ENCODE data around the gene SCN10A.
A peak's percentile ranks its signal among the peaks of the same experiment; 100 is the strongest.

DNA sequence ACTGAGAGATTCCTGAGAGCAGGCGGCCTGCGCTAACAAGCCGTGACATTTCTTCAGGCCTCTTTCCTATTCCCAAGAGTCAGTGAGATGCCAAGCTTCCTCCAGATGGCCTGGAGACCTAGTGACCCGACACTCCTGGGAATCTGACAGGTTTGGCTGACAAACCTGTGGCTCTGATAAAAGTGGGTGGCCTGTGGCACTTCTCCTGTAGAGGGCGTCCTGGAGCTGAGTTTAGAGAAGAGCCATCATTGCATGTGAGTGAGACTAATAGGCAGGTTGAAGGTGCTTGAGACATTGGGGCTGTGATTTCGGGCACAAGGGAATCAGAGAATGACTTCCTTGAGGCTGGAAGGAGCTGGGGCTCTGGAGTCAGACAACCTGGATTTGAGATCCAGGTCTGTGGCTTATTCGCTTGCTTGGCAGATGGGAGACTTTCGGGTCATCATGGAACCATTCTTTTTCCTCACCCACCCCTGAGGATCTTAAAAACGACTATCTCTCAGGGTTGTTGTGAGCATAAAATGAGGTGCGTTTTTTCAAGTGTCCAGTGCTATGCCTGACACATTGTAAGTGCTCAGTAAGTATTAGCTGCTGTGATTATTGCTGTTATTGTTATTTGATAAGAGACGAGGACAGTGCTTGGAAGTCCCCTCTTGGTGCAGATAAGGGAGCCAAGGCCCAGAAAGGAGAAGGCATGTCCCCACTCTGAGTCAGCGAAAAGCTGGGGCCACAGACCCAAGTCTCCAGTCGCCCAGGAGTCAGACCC is 77.2 kb downstream of the SCN10A start:
- TF ChIP-seq CTCF (IDR thresholded peaks at IDR 0.05) (peak; percentile 21 to 60 (median 38)), POLR2A (IDR thresholded peaks at IDR 0.05) (no peak)
